Loucy (cell line): Measurements from ENCODE around the gene TRRAP.

ENCODE experiments used
- EZH2phosphoT487 ChIP-seq: fragments of 200-600 bp; IDR thresholded peaks from 2 replicates; pipeline ENCODE4 v1.6.1; 2018; ENCODE audit warnings: antibody characterized with exemption, mild to moderate bottlenecking, moderate library complexity, borderline replicate concordance
- TF ChIP-seq, protein P1 (sequence below): fragments of 200-600 bp; sonication (generic); conservative IDR thresholded peaks from 2 replicates; pipeline ENCODE4 v1.5.1; 2014; ENCODE audit warnings: mild to moderate bottlenecking, antibody characterized with exemption, low read length

- TF ChIP-seq, protein P1, sequence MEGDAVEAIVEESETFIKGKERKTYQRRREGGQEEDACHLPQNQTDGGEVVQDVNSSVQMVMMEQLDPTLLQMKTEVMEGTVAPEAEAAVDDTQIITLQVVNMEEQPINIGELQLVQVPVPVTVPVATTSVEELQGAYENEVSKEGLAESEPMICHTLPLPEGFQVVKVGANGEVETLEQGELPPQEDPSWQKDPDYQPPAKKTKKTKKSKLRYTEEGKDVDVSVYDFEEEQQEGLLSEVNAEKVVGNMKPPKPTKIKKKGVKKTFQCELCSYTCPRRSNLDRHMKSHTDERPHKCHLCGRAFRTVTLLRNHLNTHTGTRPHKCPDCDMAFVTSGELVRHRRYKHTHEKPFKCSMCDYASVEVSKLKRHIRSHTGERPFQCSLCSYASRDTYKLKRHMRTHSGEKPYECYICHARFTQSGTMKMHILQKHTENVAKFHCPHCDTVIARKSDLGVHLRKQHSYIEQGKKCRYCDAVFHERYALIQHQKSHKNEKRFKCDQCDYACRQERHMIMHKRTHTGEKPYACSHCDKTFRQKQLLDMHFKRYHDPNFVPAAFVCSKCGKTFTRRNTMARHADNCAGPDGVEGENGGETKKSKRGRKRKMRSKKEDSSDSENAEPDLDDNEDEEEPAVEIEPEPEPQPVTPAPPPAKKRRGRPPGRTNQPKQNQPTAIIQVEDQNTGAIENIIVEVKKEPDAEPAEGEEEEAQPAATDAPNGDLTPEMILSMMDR = no peak; the same call in 1 of the 2 replicates
- no peak for TF ChIP-seq EZH2phosphoT487
These were observed 43.5 kb downstream of the TRRAP start for GRCh38 chr7:98921608-98922372.
